DOHH2 (cell line): Measurements from ENCODE around the gene GRID1.

ENCODE experiments used
- H3F3A ChIP-seq: fragments of 200-600 bp; sonication (generic), shearing (Covaris generic); 2 replicates; pipeline ENCODE4 v1.6.0; 2016; ENCODE audit warnings: antibody characterized with exemption, mild to moderate bottlenecking; ENCODE audit not compliant: control insufficient read depth, insufficient read depth
- H3K27ac ChIP-seq: fragments of 200-600 bp; sonication (generic); 2 replicates; pipeline ENCODE4 v1.5.1; 2014; ENCODE audit warnings: low read depth, mild to moderate bottlenecking, low read length, moderate library complexity
- H3K27me3 ChIP-seq: fragments of 200-600 bp; sonication (generic); 2 replicates; pipeline ENCODE4 v1.6.1; 2014; ENCODE audit warnings: mild to moderate bottlenecking, low read length, mixed read lengths; ENCODE audit not compliant: control insufficient read depth
- H3K36me3 ChIP-seq: fragments of 200-600 bp; sonication (generic); 2 replicates; pipeline ENCODE4 v1.6.1; 2014; ENCODE audit warnings: mild to moderate bottlenecking, low read length, moderate library complexity, mixed read lengths; ENCODE audit not compliant: control insufficient read depth
- H3K4me1 ChIP-seq: fragments of 200-600 bp; sonication (generic); 2 replicates; pipeline ENCODE4 v1.6.1; 2014; ENCODE audit warnings: mild to moderate bottlenecking, low read length, mixed read lengths; ENCODE audit not compliant: control insufficient read depth
- H3K4me2 ChIP-seq: fragments of 200-600 bp; sonication (generic); 2 replicates; pipeline ENCODE4 v1.6.0; 2014; ENCODE audit warnings: mild to moderate bottlenecking, low read length, moderate library complexity
- H3K4me3 ChIP-seq: fragments of 200-600 bp; sonication (generic); 2 replicates; pipeline ENCODE4 v1.5.1; 2014; ENCODE audit warnings: mild to moderate bottlenecking, low read length, mixed read lengths
- H3K79me2 ChIP-seq: fragments of 200-600 bp; sonication (generic); 2 replicates; pipeline ENCODE4 v1.6.1; 2014; ENCODE audit warnings: mild to moderate bottlenecking, low read length, mixed read lengths; ENCODE audit not compliant: control insufficient read depth
- H3K9me2 ChIP-seq: fragments of 200-600 bp; sonication (generic); replicated peaks from 2 replicates; pipeline ENCODE4 v1.6.1; 2014; ENCODE audit warnings: mild to moderate bottlenecking, low read length, mixed read lengths; ENCODE audit not compliant: control insufficient read depth
- H3K9me3 ChIP-seq: fragments of 200-600 bp; sonication (generic); 2 replicates; pipeline ENCODE4 v1.6.1; 2014; ENCODE audit warnings: antibody characterized with exemption, low read length, mixed read lengths; ENCODE audit not compliant: control insufficient read depth, insufficient read depth
- H4K20me1 ChIP-seq: fragments of 200-600 bp; sonication (generic); 2 replicates; pipeline ENCODE4 v1.6.0; 2014; ENCODE audit warnings: low read depth, mild to moderate bottlenecking, antibody characterized with exemption, low read length, moderate library complexity; ENCODE audit not compliant: control insufficient read depth, insufficient read depth
- EZH2phosphoT487 ChIP-seq: fragments of 200-600 bp; sonication (generic); IDR thresholded peaks from 2 replicates; pipeline ENCODE4 v1.6.1; 2017; ENCODE audit warnings: borderline replicate concordance, mild to moderate bottlenecking, antibody characterized with exemption, low read length, moderate library complexity, mixed read lengths
- TF ChIP-seq, protein P1 (sequence below): fragments of 200-600 bp; sonication (generic); IDR thresholded peaks from one replicate; pipeline ENCODE4 v1.5.1; 2014; ENCODE audit warnings: antibody characterized with exemption, mild to moderate bottlenecking, low read depth, low read length; ENCODE audit not compliant: poor library complexity, severe bottlenecking

Gene GRID1

GRCh38 chr10:86393862-86394455 lies 27.4 kb upstream of the GRID1 start:
- Histone ChIP-seq H3K9me3 (no peaks in the 10 kb centered on the region), H4K20me1 (no peaks in the 10 kb centered on the region), H3K9me2 (no peaks in the 10 kb centered on the region), H3K27me3 (no peaks in the 10 kb centered on the region), H3K79me2 (peaks cover 20% of the 10 kb centered on the region), H3K4me2 (peak overlapping the region; percentile 96), H3K27ac (peak overlapping the region; percentile 84), H3F3A (peaks cover 5% of the 10 kb centered on the region), H3K4me3 (peak overlapping the region; percentile 84), H3K36me3 (peaks cover 23% of the 10 kb centered on the region), H3K4me1 (peaks cover 82% of the 10 kb centered on the region)
- TF ChIP-seq EZH2phosphoT487 = no peak
- TF ChIP-seq, protein P1, sequence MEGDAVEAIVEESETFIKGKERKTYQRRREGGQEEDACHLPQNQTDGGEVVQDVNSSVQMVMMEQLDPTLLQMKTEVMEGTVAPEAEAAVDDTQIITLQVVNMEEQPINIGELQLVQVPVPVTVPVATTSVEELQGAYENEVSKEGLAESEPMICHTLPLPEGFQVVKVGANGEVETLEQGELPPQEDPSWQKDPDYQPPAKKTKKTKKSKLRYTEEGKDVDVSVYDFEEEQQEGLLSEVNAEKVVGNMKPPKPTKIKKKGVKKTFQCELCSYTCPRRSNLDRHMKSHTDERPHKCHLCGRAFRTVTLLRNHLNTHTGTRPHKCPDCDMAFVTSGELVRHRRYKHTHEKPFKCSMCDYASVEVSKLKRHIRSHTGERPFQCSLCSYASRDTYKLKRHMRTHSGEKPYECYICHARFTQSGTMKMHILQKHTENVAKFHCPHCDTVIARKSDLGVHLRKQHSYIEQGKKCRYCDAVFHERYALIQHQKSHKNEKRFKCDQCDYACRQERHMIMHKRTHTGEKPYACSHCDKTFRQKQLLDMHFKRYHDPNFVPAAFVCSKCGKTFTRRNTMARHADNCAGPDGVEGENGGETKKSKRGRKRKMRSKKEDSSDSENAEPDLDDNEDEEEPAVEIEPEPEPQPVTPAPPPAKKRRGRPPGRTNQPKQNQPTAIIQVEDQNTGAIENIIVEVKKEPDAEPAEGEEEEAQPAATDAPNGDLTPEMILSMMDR = no peak

DNA sequence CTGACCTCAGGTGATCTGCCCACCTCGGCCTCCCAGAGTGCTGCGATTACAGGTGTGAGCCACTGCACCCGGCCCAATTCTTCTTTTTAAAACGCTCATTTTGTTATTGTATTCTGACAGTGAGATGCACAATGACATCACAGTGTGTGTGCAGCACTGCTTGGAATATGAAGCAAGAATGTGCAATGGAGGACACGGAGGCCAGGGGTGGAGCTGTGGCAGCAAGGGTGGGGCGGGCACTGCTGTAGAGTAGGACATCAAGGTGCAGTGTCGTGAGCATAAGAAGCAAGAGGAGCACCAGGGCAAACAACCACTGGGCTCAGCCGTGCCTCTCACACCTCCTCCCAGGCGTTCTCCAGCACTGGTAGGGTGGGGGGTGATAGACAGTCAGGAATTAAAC lies 26.8 kb upstream of the GRID1 start:
- Histone ChIP-seq H3K9me2 (no peaks in the 10 kb centered on the region), H3K27me3 (no peaks in the 10 kb centered on the region), H4K20me1 (no peaks in the 10 kb centered on the region), H3K79me2 (peaks cover 20% of the 10 kb centered on the region), H3K9me3 (no peaks in the 10 kb centered on the region), H3K36me3 (peaks cover 23% of the 10 kb centered on the region), H3F3A (peaks cover 2% of the 10 kb centered on the region; the same call in 1 of the 2 replicates), H3K4me3 (peak overlapping the region; percentile 84), H3K27ac (peak overlapping the region; percentile 84), H3K4me1 (peaks cover 77% of the 10 kb centered on the region), H3K4me2 (peak overlapping the region; percentile 96)
- TF ChIP-seq, protein P1 = no peak
- TF ChIP-seq EZH2phosphoT487 = no peak

GRCh38 chr10:86392723-86393094 lies 26.1 kb upstream of the GRID1 start:
- H3K9me2 ChIP-seq = no peaks in the 10 kb centered on the region
- H3K4me2 ChIP-seq = peak overlapping the region; percentile 96
- H3F3A ChIP-seq = peaks cover 2% of the 10 kb centered on the region; the same call in 1 of the 2 replicates
- peak overlapping the region; percentile 84 for H3K27ac ChIP-seq
- H3K4me1 ChIP-seq = peaks cover 77% of the 10 kb centered on the region
- H3K79me2 ChIP-seq = peaks cover 20% of the 10 kb centered on the region
- no peaks in the 10 kb centered on the region for H3K9me3 ChIP-seq
- peak overlapping the region; percentile 84 for H3K4me3 ChIP-seq
- H4K20me1 ChIP-seq = no peaks in the 10 kb centered on the region
- no peaks in the 10 kb centered on the region for H3K27me3 ChIP-seq
- TF ChIP-seq, protein P1 = no peak
- no peak for TF ChIP-seq EZH2phosphoT487
- peaks cover 23% of the 10 kb centered on the region for H3K36me3 ChIP-seq
